HL-60 (cell line): ENCODE data around the gene HORMAD2.

Source experiments
- DNase-seq, 2 experiments: peaks; one replicate each; pipeline ENCODE4 v3.0.0-alpha.2; 2010 to 2020; ENCODE audit warnings: low read depth in 1 of 2, low spot score in 1 of 2
- H3K27ac ChIP-seq: fragments of 250-450 bp; sonication (Bioruptor Pico); replicated peaks from 2 replicates; pipeline ENCODE4 v1.5.1; 2020; ENCODE audit warnings: mild to moderate bottlenecking, moderate library complexity
- H3K27me3 ChIP-seq: fragments of 250-450 bp; sonication (Bioruptor Pico); 2 replicates; pipeline ENCODE4 v1.5.1; 2021; ENCODE audit warnings: mild to moderate bottlenecking, moderate library complexity; ENCODE audit not compliant: insufficient read depth, poor library complexity, severe bottlenecking
- H3K4me3 ChIP-seq: replicated peaks from 2 replicates; pipeline ENCODE4 v1.5.1; 2011; ENCODE audit warnings: mild to moderate bottlenecking, control low read depth, low read length; ENCODE audit not compliant: insufficient read depth
- CTCF ChIP-seq: IDR thresholded peaks from one replicate; pipeline ENCODE4 v1.5.1; 2011; ENCODE audit warnings: low read length, control low read depth, inconsistent platforms; ENCODE audit not compliant: insufficient read depth
- GABPA ChIP-seq: IDR thresholded peaks from 2 replicates; pipeline ENCODE4 v1.6.1; 2012; ENCODE audit warnings: low read depth
- POLR2AphosphoS5 ChIP-seq: IDR thresholded peaks from 2 replicates; pipeline ENCODE4 v1.6.1; 2012; ENCODE audit warnings: low read depth
- REST ChIP-seq: IDR thresholded peaks from 2 replicates; pipeline ENCODE4 v1.6.1; 2012; ENCODE audit warnings: low read depth; ENCODE audit not compliant: insufficient replicate concordance
- SPI1 ChIP-seq: IDR thresholded peaks from 2 replicates; pipeline ENCODE4 v1.6.1; 2012; ENCODE audit warnings: low read depth, mild to moderate bottlenecking, borderline replicate concordance

The HORMAD2 gene

GRCh38 chr22:30117256-30117655, 37.0 kb downstream of the HORMAD2 start:
- Histone ChIP-seq H3K27ac (no peak overlapping the region), H3K27me3 (peaks cover 6% of the 10 kb centered on the region), H3K4me3 (no peak overlapping the region)
- TF ChIP-seq SPI1 (no peak), REST (no peak), POLR2AphosphoS5 (no peak), CTCF (no peak), GABPA (no peak)
- DNase-seq: no peak

- peaks cover 6% of the 10 kb centered on the region for H3K27me3 ChIP-seq
- no peak overlapping the region for H3K27ac ChIP-seq
- no peak for DNase-seq
- H3K4me3 ChIP-seq: no peak overlapping the region
- no peak for TF ChIP-seq CTCF
- no peak for TF ChIP-seq GABPA
- TF ChIP-seq REST: no peak
- no peak for TF ChIP-seq SPI1
- TF ChIP-seq POLR2AphosphoS5: no peak
These were observed 38.0 kb downstream of the HORMAD2 start for GRCh38 chr22:30118291-30118690.

- no peak for DNase-seq
- TF ChIP-seq GABPA (no peak), SPI1 (no peak), CTCF (no peak), REST (no peak), POLR2AphosphoS5 (no peak)
- Histone ChIP-seq H3K4me3 (no peak overlapping the region), H3K27me3 (peaks cover 6% of the 10 kb centered on the region), H3K27ac (no peak overlapping the region)
These were observed 41.7 kb downstream of the HORMAD2 start for GRCh38 chr22:30121960-30122359.
